HAP-1 (cell line): ENCODE data around the gene BHLHE23.

Experiments
- DNase-seq, 2 experiments: peaks; one replicate each; pipeline ENCODE4 v3.0.0-alpha.2; 2016 to 2020; ENCODE audit warnings: low spot score in 2 of 2
- H3K27me3 ChIP-seq: fragments of 250-450 bp; sonication (Bioruptor Pico); 2 replicates; pipeline ENCODE4 v1.5.1; 2020; ENCODE audit warnings: low read depth, mild to moderate bottlenecking, moderate library complexity
- H3K36me3 ChIP-seq: fragments of 250-450 bp; sonication (Bioruptor Pico); replicated peaks from 2 replicates; pipeline ENCODE4 v1.5.1; 2020; ENCODE audit warnings: mild to moderate bottlenecking
- H3K4me1 ChIP-seq: fragments of 250-450 bp; sonication (Bioruptor Pico); 2 replicates; pipeline ENCODE4 v1.5.1; 2020; ENCODE audit warnings: mild to moderate bottlenecking
- H3K4me3 ChIP-seq: fragments of 250-450 bp; sonication (Bioruptor Pico); 2 replicates; pipeline ENCODE4 v1.5.1; 2020; ENCODE audit warnings: mild to moderate bottlenecking, moderate library complexity
- H3K9me3 ChIP-seq: fragments of 250-450 bp; sonication (Bioruptor Pico); 2 replicates; pipeline ENCODE4 v1.5.1; 2020; ENCODE audit warnings: mild to moderate bottlenecking, moderate library complexity
- in situ Hi-C: fragments of 300-500 bp; cut with MboI; formaldehyde crosslinking; loops from 3 replicates; pipeline ENCODE4 v1.14.3; 2020; ENCODE audit warnings: low sequenced_read_pairs, inconsistent platforms, mixed read lengths

Gene BHLHE23

DNA sequence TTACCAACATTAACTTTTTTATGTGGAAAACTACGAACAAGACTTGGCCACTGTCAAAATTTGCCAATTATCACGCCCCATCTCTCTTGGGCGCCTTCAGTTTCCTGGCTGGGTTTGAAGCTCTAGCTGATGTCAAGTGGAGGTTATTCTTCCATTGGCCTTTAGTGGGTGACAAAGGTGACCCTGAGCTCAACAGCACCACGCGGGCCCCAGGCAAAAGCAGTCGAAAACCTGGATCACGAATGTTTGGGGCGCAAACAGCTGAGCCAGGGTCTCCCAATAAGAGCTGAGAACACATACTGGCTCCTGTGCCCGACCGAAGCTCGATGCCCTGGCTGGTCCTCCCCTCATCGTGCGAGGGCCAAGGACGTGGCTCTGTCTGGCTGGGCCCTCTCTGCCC, 27.5 kb downstream of the BHLHE23 start:
- no peaks in the 10 kb centered on the region for H3K9me3 ChIP-seq
- peaks cover 3% of the 10 kb centered on the region; the same call in 1 of the 2 replicates for H3K4me1 ChIP-seq
- H3K36me3 ChIP-seq, result no peaks in the 10 kb centered on the region
- H3K4me3 ChIP-seq, result no peak overlapping the region
- DNase-seq, result no peak
- peaks cover 68% of the 10 kb centered on the region for H3K27me3 ChIP-seq
- in situ Hi-C loops, result no loop called here

GRCh38 chr20:62978561-62978943, 28.2 kb downstream of the BHLHE23 start:
- in situ Hi-C loops, result no loop called here
- peaks cover 74% of the 10 kb centered on the region for H3K27me3 ChIP-seq
- no peak overlapping the region for H3K4me3 ChIP-seq
- H3K9me3 ChIP-seq, result no peaks in the 10 kb centered on the region
- H3K4me1 ChIP-seq, result peaks cover 3% of the 10 kb centered on the region; the same call in 1 of the 2 replicates
- no peak for DNase-seq
- no peaks in the 10 kb centered on the region for H3K36me3 ChIP-seq

DNA sequence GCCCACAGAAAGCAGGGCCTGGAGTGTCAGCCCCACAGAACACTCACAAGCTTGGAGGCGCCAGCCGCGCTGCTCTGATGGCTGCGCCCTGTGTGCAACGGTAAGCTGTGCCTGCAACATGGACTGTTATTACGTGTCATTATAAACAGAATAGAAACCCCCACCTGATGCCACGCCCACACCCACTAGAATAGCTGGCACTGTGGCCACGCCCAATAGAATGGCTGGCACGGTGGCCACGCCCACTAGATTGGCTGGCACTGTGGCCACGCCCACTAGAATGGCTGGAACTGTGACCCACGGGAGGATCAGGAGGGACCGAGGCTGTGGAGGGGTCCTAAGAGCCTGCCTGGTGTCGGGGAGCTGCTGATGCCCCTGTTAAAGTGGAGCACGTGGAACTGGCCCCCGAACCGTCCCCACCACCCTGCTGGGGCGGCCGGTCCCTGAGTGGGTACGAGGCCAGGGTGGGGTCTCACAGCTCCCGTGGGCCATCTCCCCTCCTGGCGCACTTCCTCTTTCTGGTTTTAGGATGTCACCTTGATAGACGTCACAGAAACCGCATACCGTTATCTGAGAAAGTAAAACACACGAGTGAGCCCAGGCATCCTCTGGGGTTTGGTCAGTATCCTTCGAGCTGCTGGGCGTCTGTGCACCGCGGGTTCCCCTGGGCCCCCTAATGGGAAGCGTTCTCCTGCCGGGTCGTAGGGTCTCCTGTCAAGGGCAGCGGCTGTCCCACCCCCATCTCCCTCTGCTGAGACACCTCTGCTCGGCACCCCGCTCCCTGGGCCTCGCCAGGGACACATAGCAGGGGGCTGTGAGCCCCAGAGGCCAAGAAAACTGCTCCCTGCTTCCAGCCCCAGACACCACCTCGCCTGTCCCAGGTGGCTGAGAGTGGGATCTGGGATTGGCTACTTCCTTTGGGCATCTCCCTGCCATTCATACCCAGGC, 28.9 kb downstream of the BHLHE23 start:
- no peak overlapping the region for H3K4me3 ChIP-seq
- H3K4me1 ChIP-seq, result peaks cover 3% of the 10 kb centered on the region; the same call in 1 of the 2 replicates
- in situ Hi-C loops, result no loop called here
- H3K9me3 ChIP-seq, result no peaks in the 10 kb centered on the region
- H3K36me3 ChIP-seq, result no peaks in the 10 kb centered on the region
- H3K27me3 ChIP-seq, result peaks cover 78% of the 10 kb centered on the region
- DNase-seq, result peak in 1 of 2 experiments; percentile 39

- DNase-seq, result no peak
- no peaks in the 10 kb centered on the region for H3K36me3 ChIP-seq
- no peaks in the 10 kb centered on the region for H3K9me3 ChIP-seq
- peaks cover 3% of the 10 kb centered on the region; the same call in 1 of the 2 replicates for H3K4me1 ChIP-seq
- peaks cover 77% of the 10 kb centered on the region for H3K27me3 ChIP-seq
- no peak overlapping the region for H3K4me3 ChIP-seq
- in situ Hi-C loops, result no loop called here
Observed at GRCh38 chr20:62976886-62977285, 29.9 kb downstream of the BHLHE23 start.

GRCh38 chr20:62975812-62976508, 30.8 kb downstream of the BHLHE23 start:
- H3K4me1 ChIP-seq, result peaks cover 3% of the 10 kb centered on the region; the same call in 1 of the 2 replicates
- H3K9me3 ChIP-seq, result no peaks in the 10 kb centered on the region
- H3K36me3 ChIP-seq, result no peaks in the 10 kb centered on the region
- DNase-seq, result no peak
- H3K27me3 ChIP-seq, result peaks cover 71% of the 10 kb centered on the region
- no peak overlapping the region for H3K4me3 ChIP-seq
- in situ Hi-C loops, result no loop called here

DNA sequence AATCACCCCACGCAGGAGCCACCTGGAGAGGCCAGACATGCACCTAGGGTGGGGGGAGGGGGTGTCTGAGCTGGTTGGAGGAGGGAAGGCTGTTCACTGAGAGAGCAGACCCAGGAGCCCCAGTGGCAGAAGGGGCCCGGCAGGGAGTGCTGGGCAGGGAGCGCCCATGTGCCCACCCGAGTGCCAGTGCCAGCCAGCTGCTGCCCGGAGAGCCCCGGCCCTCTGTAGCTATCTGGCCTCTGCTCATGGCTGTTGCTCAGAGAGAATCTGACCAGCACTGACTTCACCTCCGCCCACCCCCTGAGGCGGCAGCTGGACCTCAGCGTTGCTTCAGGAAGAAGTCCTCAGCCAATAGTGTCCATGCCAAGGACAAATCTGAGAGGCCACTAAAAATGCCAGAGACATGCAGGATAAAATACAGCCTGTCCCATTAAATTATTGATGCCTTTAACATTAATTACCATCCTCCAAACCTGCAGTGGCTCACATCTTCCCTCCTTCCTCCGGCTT, 31.5 kb downstream of the BHLHE23 start:
- in situ Hi-C loops, result no loop called here
- Histone ChIP-seq H3K4me3 (no peak overlapping the region), H3K27me3 (peaks cover 64% of the 10 kb centered on the region), H3K36me3 (no peaks in the 10 kb centered on the region), H3K4me1 (no peaks in the 10 kb centered on the region), H3K9me3 (no peaks in the 10 kb centered on the region)
- no peak for DNase-seq

GRCh38 chr20:62972845-62973745, 33.7 kb downstream of the BHLHE23 start:
- DNase-seq, result no peak
- Histone ChIP-seq H3K4me3 (no peak overlapping the region), H3K27me3 (peaks cover 49% of the 10 kb centered on the region), H3K9me3 (no peaks in the 10 kb centered on the region), H3K36me3 (no peaks in the 10 kb centered on the region), H3K4me1 (no peaks in the 10 kb centered on the region)
- in situ Hi-C loops, result no loop called here

- Histone ChIP-seq H3K4me1 (no peaks in the 10 kb centered on the region), H3K4me3 (no peak overlapping the region), H3K9me3 (no peaks in the 10 kb centered on the region), H3K36me3 (no peaks in the 10 kb centered on the region), H3K27me3 (peaks cover 41% of the 10 kb centered on the region)
- in situ Hi-C loops, result no loop called here
- DNase-seq, result peak; percentile 70 to 93
Observed at GRCh38 chr20:62971950-62972844, 34.6 kb downstream of the BHLHE23 start.

GRCh38 chr20:62971211-62971949, 35.4 kb downstream of the BHLHE23 start:
- no peak overlapping the region for H3K4me3 ChIP-seq
- in situ Hi-C loops, result no loop called here
- no peaks in the 10 kb centered on the region for H3K4me1 ChIP-seq
- no peak for DNase-seq
- H3K36me3 ChIP-seq, result no peaks in the 10 kb centered on the region
- H3K9me3 ChIP-seq, result no peaks in the 10 kb centered on the region
- peaks cover 34% of the 10 kb centered on the region for H3K27me3 ChIP-seq

DNA sequence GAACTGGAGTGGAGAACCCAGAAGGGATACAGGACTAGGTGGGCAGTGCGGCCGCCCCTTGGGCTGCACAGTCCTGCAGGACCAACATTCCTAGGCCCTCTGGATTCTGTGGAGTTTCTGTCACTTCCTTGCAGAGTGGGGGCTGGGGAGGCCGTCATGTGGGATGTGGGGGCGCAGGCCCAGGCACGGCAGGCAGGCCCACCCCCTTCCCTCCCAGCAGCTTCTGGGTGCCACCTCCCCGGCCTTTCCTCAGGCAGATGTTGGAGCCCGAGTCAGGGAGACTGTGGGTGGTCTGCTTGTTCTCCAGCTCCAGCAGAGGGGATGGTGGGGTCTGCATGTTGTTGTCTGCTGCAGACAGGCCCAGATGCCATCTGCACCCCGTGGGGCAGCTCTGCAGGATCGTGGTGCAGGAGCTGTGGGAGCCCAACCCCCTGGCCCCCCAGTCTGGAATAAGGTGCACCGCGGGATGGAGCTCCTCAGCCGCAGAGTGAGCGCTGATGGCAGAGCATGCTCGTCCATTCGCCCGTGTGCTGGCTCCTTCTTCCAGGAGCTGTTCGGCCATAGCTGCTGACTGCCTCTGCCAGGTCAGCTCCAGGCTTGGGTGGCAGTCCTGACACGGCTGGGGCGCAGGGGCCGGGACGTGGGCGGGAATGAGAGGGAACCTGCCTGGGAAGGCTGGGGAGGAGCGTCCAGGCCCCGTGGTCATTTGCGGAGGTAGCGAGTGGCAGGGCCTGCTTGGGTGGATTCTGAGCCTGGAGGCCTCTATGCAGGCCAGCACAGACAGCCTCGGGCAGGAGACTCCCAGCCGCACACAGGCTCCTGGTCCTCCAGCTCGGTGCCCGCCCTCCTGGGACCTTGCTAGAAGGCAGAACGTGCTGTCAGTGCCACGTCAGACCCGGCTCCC, 36.2 kb downstream of the BHLHE23 start:
- Histone ChIP-seq H3K9me3 (no peaks in the 10 kb centered on the region), H3K27me3 (peaks cover 29% of the 10 kb centered on the region), H3K4me1 (no peaks in the 10 kb centered on the region), H3K36me3 (no peaks in the 10 kb centered on the region), H3K4me3 (no peak overlapping the region)
- no peak for DNase-seq
- in situ Hi-C loops, result no loop called here

DNA sequence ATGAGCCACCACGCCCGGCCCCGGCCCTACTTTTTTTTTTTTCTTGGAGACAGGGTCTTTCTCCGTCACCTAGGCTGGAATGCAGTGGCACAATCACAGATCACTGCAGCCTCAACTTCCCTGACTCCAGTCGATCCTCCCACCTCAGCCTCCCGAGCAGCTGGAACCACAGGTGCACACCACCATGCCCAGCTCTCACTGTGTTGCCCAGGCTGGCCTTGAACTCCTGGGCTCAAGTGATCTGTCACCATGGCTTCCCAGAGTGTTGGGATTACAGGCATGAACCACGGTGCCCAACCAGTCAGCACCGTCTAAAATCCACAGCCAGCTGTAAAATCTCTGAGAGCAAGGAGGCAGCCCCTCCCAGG, 36.8 kb downstream of the BHLHE23 start:
- no peaks in the 10 kb centered on the region for H3K9me3 ChIP-seq
- H3K4me3 ChIP-seq, result no peak overlapping the region
- in situ Hi-C loops, result no loop called here
- no peaks in the 10 kb centered on the region for H3K4me1 ChIP-seq
- DNase-seq, result no peak
- peaks cover 23% of the 10 kb centered on the region for H3K27me3 ChIP-seq
- no peaks in the 10 kb centered on the region; the same call in 1 of the 2 replicates for H3K36me3 ChIP-seq
